OCI-LY1 (cell line): Measurements from ENCODE around the gene GRM7.

Experiments
- EZH2 ChIP-seq: fragments of 200-600 bp; sonication (generic), shearing (Covaris generic); IDR thresholded peaks from 2 replicates; pipeline ENCODE4 v1.8.0; 2017; ENCODE audit warnings: borderline replicate concordance, mixed run types, mild to moderate bottlenecking, antibody characterized with exemption, low read length, moderate library complexity, mixed read lengths
- TF ChIP-seq, protein P1 (sequence below): fragments of 200-600 bp; sonication (generic), shearing (Covaris generic); IDR thresholded peaks from 2 replicates; pipeline ENCODE4 v1.5.1; 2017; ENCODE audit warnings: mild to moderate bottlenecking, antibody characterized with exemption, low read length, moderate library complexity, mixed read lengths

DNA sequence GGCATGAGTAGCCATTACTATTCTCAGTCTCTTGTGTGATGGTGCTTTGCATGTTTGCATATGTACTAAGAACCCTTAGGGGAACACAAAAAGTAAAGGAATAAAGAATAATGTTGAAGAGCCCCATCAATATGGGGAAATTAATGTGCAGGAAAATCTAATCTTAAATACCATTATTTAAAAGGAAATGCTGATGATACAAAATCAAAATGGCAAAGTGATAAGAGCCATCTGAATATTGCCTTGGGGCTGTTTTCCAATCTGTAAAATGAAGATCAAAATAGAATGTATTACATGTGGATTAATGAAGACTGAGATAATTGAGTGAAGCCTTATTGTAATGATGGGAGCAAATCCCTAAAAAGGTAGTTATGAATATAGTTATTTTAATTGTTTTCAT is 771.4 kb downstream of the GRM7 start:
- TF ChIP-seq, protein P1, sequence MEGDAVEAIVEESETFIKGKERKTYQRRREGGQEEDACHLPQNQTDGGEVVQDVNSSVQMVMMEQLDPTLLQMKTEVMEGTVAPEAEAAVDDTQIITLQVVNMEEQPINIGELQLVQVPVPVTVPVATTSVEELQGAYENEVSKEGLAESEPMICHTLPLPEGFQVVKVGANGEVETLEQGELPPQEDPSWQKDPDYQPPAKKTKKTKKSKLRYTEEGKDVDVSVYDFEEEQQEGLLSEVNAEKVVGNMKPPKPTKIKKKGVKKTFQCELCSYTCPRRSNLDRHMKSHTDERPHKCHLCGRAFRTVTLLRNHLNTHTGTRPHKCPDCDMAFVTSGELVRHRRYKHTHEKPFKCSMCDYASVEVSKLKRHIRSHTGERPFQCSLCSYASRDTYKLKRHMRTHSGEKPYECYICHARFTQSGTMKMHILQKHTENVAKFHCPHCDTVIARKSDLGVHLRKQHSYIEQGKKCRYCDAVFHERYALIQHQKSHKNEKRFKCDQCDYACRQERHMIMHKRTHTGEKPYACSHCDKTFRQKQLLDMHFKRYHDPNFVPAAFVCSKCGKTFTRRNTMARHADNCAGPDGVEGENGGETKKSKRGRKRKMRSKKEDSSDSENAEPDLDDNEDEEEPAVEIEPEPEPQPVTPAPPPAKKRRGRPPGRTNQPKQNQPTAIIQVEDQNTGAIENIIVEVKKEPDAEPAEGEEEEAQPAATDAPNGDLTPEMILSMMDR: no peak
- TF ChIP-seq EZH2: no peak
